GM12864 (cell line): ENCODE measurements around the gene AKT3.
A peak's percentile ranks its signal among the peaks of the same experiment; 100 is the strongest.

ENCODE experiments used
- DNase-seq: peaks from one replicate; pipeline ENCODE4 v3.0.0-alpha.2; 2011; ENCODE audit warnings: low read depth
- H3K4me3 ChIP-seq: 2 replicates; pipeline ENCODE4 v1.5.1; 2011; ENCODE audit warnings: mild to moderate bottlenecking, low read depth, low read length, control low read depth
- TF ChIP-seq, protein P1 (sequence below): IDR thresholded peaks from 2 replicates; pipeline ENCODE4 v1.5.1; 2011; ENCODE audit warnings: low read depth, mild to moderate bottlenecking, moderate library complexity, low read length, control low read depth, inconsistent platforms; ENCODE audit errors: missing control alignments

The AKT3 gene

GRCh38 chr1:243850202-243850451 lies at the start of gene AKT3:
Gene AKT3, minus strand, starts transcription at chr1:243850243. Its CDS starts 7,073 bp downstream, at chr1:243843170.
- H3K4me3 ChIP-seq, result peak within 1 kb of the TSS; percentile 85
- no peak for DNase-seq
- TF ChIP-seq, protein P1, sequence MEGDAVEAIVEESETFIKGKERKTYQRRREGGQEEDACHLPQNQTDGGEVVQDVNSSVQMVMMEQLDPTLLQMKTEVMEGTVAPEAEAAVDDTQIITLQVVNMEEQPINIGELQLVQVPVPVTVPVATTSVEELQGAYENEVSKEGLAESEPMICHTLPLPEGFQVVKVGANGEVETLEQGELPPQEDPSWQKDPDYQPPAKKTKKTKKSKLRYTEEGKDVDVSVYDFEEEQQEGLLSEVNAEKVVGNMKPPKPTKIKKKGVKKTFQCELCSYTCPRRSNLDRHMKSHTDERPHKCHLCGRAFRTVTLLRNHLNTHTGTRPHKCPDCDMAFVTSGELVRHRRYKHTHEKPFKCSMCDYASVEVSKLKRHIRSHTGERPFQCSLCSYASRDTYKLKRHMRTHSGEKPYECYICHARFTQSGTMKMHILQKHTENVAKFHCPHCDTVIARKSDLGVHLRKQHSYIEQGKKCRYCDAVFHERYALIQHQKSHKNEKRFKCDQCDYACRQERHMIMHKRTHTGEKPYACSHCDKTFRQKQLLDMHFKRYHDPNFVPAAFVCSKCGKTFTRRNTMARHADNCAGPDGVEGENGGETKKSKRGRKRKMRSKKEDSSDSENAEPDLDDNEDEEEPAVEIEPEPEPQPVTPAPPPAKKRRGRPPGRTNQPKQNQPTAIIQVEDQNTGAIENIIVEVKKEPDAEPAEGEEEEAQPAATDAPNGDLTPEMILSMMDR, result no peak

- TF ChIP-seq, protein P1, result no peak
- DNase-seq, result no peak
- no peak overlapping the region for H3K4me3 ChIP-seq
Measured at GRCh38 chr1:243898278-243898677, 48.2 kb upstream of the AKT3 start.

DNA sequence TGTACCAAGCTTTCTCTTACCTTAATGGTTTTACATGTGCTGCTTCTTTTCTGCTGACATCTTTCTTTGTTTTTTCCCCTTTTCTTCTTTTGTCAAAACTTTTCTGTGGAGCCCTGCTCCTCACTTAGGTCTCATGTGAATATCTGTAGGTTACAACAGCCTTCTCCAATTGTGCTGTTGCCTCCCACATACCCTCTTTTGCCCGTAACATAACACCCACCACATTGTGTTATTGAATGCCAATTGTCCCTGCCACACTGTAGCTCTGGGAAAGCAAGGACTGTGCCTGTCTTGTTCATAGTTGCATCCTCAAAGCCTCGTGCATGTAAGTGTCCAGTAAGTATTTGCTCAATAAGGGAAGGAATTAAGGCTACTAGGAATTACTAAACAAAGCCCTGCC lies 46.3 kb upstream of the AKT3 start:
- TF ChIP-seq, protein P1, result no peak
- no peak for DNase-seq
- H3K4me3 ChIP-seq, result no peak overlapping the region

DNA sequence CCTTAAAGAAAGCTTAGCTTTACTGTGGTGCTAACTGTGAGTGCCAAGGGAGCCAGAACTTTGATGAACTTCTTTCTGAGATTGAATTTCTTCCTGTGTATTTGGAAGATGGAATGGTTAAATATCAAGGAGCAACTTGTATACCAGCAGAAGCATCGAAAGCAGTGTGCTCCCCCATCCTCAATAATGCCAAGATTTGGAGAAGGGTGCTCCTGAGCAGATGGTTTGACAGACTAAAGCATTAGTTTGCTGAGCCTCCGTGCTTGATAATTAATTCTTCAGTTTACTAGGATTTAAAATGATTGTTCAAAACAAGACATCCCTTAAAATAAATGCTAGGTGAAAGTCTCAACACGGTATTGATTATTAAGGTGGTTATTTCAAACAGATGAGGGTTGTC lies 42.4 kb upstream of the AKT3 start:
- DNase-seq, result no peak
- TF ChIP-seq, protein P1, result no peak
- H3K4me3 ChIP-seq, result no peak overlapping the region

- no peak for DNase-seq
- TF ChIP-seq, protein P1, result no peak
- H3K4me3 ChIP-seq, result no peak overlapping the region
Measured at GRCh38 chr1:243890576-243890975, 40.5 kb upstream of the AKT3 start.

GRCh38 chr1:243885806-243886205 lies 35.8 kb upstream of the AKT3 start:
- no peak for DNase-seq
- H3K4me3 ChIP-seq, result no peak overlapping the region
- TF ChIP-seq, protein P1, result no peak

DNA sequence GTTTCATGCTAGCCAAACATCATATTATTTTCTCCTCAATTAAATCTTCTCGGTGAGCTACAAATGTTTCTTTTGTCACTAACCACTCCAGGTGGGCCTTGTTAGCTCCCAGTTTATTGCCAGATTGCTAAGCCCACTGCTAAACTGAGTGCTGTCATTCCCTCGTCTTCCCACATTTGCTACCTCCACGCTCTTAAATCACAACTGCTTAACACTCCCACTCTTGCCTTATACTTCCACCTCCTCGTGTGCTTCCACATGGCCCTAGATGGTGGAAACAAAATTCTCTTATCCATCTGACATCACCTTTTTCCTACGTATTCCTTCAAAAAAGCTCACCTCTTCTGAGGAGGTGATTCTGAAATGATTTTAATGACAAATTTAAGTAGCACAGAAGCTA lies 34.6 kb upstream of the AKT3 start:
- DNase-seq, result no peak
- TF ChIP-seq, protein P1, result no peak
- H3K4me3 ChIP-seq, result no peak overlapping the region
